ENCODE data around the gene TXNDC17.
"Not testable (repeated sequence)": the region's sequence is repeated elsewhere in the genome, so short reads cannot be mapped to it uniquely, and the experiment has no call there.

The TXNDC17 gene

GRCh38 chr17:6661464-6661848 is 20.6 kb downstream of the TXNDC17 start:
- H3K4me3 ChIP-seq (ENCODE audit: low read depth, low read length) = no peak overlapping the region
- no peak for DNase-seq (ENCODE audit: low read depth)
- TF ChIP-seq, protein P1, sequence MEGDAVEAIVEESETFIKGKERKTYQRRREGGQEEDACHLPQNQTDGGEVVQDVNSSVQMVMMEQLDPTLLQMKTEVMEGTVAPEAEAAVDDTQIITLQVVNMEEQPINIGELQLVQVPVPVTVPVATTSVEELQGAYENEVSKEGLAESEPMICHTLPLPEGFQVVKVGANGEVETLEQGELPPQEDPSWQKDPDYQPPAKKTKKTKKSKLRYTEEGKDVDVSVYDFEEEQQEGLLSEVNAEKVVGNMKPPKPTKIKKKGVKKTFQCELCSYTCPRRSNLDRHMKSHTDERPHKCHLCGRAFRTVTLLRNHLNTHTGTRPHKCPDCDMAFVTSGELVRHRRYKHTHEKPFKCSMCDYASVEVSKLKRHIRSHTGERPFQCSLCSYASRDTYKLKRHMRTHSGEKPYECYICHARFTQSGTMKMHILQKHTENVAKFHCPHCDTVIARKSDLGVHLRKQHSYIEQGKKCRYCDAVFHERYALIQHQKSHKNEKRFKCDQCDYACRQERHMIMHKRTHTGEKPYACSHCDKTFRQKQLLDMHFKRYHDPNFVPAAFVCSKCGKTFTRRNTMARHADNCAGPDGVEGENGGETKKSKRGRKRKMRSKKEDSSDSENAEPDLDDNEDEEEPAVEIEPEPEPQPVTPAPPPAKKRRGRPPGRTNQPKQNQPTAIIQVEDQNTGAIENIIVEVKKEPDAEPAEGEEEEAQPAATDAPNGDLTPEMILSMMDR (IDR thresholded peaks at IDR 0.05; ENCODE audit: insufficient read depth, low read depth, low read length, missing control alignments) = no peak

GRCh38 chr17:6663200-6663599 is 22.3 kb downstream of the TXNDC17 start:
- not testable (repeated sequence) for H3K4me3 ChIP-seq (ENCODE audit: low read depth, low read length); DNase-seq (ENCODE audit: low read depth)

- peak; percentile 79 for DNase-seq (ENCODE audit: low read depth)
- TF ChIP-seq, protein P1 (IDR thresholded peaks at IDR 0.05; ENCODE audit: insufficient read depth, low read depth, low read length, missing control alignments) = peak; percentile 92
- H3K4me3 ChIP-seq (ENCODE audit: low read depth, low read length) = no peak overlapping the region
Measured at GRCh38 chr17:6666077-6666521, 25.2 kb downstream of the TXNDC17 start.

DNA sequence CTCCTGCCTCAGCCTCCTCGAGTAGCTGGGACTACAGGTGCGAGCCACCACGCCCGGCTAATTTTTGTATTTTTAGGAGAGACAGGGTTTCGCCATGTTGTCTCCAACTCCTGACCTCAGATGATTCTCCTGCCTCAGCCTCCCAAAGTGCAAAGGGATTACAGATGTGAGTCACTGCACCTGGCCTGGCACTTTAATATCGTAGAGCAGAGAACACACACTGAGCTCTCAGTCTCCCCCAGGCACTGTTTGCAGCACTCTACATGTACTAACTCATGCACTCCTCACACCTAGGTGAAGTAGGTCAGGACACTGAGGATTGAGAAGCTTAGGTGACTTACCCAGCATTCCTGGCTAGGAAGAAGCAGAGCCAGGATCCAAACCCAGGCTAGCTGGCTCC is 25.7 kb downstream of the TXNDC17 start:
- DNase-seq (ENCODE audit: low read depth) = no peak
- no peak overlapping the region for H3K4me3 ChIP-seq (ENCODE audit: low read depth, low read length)
- TF ChIP-seq, protein P1 (IDR thresholded peaks at IDR 0.05; ENCODE audit: insufficient read depth, low read depth, low read length, missing control alignments) = no peak

DNA sequence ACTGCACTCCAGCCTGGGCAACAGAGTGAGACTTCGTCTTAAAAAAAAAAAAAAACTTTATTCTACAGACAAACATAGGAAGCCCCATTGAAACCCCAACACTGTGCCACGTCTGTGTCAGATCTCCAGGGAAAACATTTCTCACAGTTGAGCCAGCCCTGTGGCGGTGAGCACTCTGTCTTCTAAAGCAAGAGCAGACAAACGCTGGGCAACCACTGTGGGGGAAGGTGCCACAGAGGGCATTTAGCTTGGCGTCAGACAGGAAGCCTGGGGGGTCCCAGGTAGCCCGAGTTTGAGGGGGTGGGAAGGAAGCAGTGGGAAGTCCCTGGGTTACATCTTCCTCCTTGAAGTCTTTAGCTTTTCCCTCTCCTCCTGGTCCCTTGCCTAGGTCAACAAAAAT is 26.7 kb downstream of the TXNDC17 start:
- TF ChIP-seq, protein P1 (IDR thresholded peaks at IDR 0.05; ENCODE audit: insufficient read depth, low read depth, low read length, missing control alignments) = no peak
- DNase-seq (ENCODE audit: low read depth) = no peak
- no peak overlapping the region for H3K4me3 ChIP-seq (ENCODE audit: low read depth, low read length)

DNA sequence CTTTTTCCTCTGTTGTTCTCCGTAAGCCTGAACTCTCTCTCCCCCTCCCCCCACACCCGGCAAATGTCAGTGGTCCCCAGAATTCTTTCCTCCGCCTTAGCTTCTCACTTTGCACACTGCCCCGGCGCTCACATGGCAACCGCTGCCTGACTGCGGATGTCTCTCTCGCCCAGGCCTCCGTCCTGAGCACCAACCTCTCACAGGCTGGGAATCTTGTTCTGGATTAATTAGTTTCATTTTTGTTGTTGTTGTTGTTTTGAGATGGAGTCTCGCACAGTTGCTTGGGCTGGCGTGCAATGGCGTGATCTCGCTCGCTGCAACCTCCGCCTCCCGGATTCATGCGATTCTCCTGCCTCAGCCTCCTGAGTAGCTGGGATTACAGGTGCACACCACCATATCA is 27.4 kb downstream of the TXNDC17 start:
- TF ChIP-seq, protein P1 (IDR thresholded peaks at IDR 0.05; ENCODE audit: insufficient read depth, low read depth, low read length, missing control alignments) = no peak
- H3K4me3 ChIP-seq (ENCODE audit: low read depth, low read length) = no peak overlapping the region
- no peak for DNase-seq (ENCODE audit: low read depth)

GRCh38 chr17:6668727-6669425 is 28.0 kb downstream of the TXNDC17 start:
- TF ChIP-seq, protein P1 (IDR thresholded peaks at IDR 0.05; ENCODE audit: insufficient read depth, low read depth, low read length, missing control alignments) = no peak
- DNase-seq (ENCODE audit: low read depth) = no peak
- H3K4me3 ChIP-seq (ENCODE audit: low read depth, low read length) = no peak overlapping the region

All from GM12865 (cell line).